Measurements from ENCODE around the gene ALDH1L2.
"Not testable (repeated sequence)": the region's sequence is repeated elsewhere in the genome, so short reads cannot be mapped to it uniquely, and the experiment has no call there.

ALDH1L2 gene

GRCh38 chr12:104990950-104991349, 93.3 kb downstream of the ALDH1L2 start:
- Histone ChIP-seq H3K4me3 (ENCODE audit: low read depth in 1 of 2, low read length in 2 of 2) (no peak overlapping the region), H3K4me1 (ENCODE audit: control insufficient read depth in 1 of 2, insufficient read depth in 2 of 2, low read length in 2 of 2) (peaks cover 12 to 17% of the 10 kb centered on the region in 2 donors), H3K27me3 (ENCODE audit: control insufficient read depth in 1 of 2, insufficient read depth in 2 of 2, low read length in 2 of 2) (no peaks in the 10 kb centered on the region), H3K9ac (ENCODE audit: low read depth in 1 of 2, low read length in 2 of 2) (no peak overlapping the region), H3K9me3 (ENCODE audit: control insufficient read depth in 1 of 2, low read length in 2 of 2) (no peaks in the 10 kb centered on the region), H3K36me3 (ENCODE audit: control insufficient read depth in 1 of 2, insufficient read depth in 2 of 2, low read length in 2 of 2) (peaks cover 21 to 42% of the 10 kb centered on the region in 2 donors), H3K27ac (ENCODE audit: low read depth, low read length) (no peak overlapping the region)

GRCh38 chr12:104986022-104986941, 98.0 kb downstream of the ALDH1L2 start, which contains the start of gene NOPCHAP1:
NOPCHAP1 (plus strand) TSS chr12:104986316; CDS start chr12:104986353, 37 bp downstream.
- Histone ChIP-seq H3K9ac (ENCODE audit: low read depth in 1 of 2, low read length in 2 of 2) (peak within 1 kb of the TSS; percentile 58 to 62), H3K36me3 (ENCODE audit: control insufficient read depth in 1 of 2, insufficient read depth in 2 of 2, low read length in 2 of 2) (peaks cover 3 to 12% of the 10 kb centered on the region in 2 donors), H3K27ac (ENCODE audit: low read depth, low read length) (peak within 1 kb of the TSS; percentile 42), H3K27me3 (ENCODE audit: control insufficient read depth in 1 of 2, insufficient read depth in 2 of 2, low read length in 2 of 2) (no peaks in the 10 kb centered on the region), H3K9me3 (ENCODE audit: control insufficient read depth in 1 of 2, low read length in 2 of 2) (no peaks in the 10 kb centered on the region), H3K4me1 (ENCODE audit: control insufficient read depth in 1 of 2, insufficient read depth in 2 of 2, low read length in 2 of 2) (peaks cover 12 to 13% of the 10 kb centered on the region in 2 donors), H3K4me3 (ENCODE audit: low read depth in 1 of 2, low read length in 2 of 2) (peak within 1 kb of the TSS; percentile 82 to 87)

- Histone ChIP-seq H3K9me3 (ENCODE audit: control insufficient read depth in 1 of 2, low read length in 2 of 2) (no peaks in the 10 kb centered on the region), H3K4me1 (ENCODE audit: control insufficient read depth in 1 of 2, insufficient read depth in 2 of 2, low read length in 2 of 2) (peaks cover 12 to 13% of the 10 kb centered on the region in 2 donors), H3K36me3 (ENCODE audit: control insufficient read depth in 1 of 2, insufficient read depth in 2 of 2, low read length in 2 of 2) (peaks cover 0 to 2% of the 10 kb centered on the region in 2 donors), H3K27ac (ENCODE audit: low read depth, low read length) (no peak overlapping the region), H3K4me3 (ENCODE audit: low read depth in 1 of 2, low read length in 2 of 2) (peak overlapping the region; percentile 82 to 87), H3K27me3 (ENCODE audit: control insufficient read depth in 1 of 2, insufficient read depth in 2 of 2, low read length in 2 of 2) (no peaks in the 10 kb centered on the region), H3K9ac (ENCODE audit: low read depth in 1 of 2, low read length in 2 of 2) (no peak overlapping the region)
Measured at GRCh38 chr12:104985206-104985605, 99.1 kb downstream of the ALDH1L2 start.

GRCh38 chr12:104977688-104978087, 106.6 kb downstream of the ALDH1L2 start:
- not testable (repeated sequence) for H3K27ac ChIP-seq (ENCODE audit: low read depth, low read length); H3K36me3 ChIP-seq (ENCODE audit: control insufficient read depth in 1 of 2, insufficient read depth in 2 of 2, low read length in 2 of 2); H3K9ac ChIP-seq (ENCODE audit: low read depth in 1 of 2, low read length in 2 of 2); H3K4me3 ChIP-seq (ENCODE audit: low read depth in 1 of 2, low read length in 2 of 2); H3K9me3 ChIP-seq (ENCODE audit: control insufficient read depth in 1 of 2, low read length in 2 of 2); H3K27me3 ChIP-seq (ENCODE audit: control insufficient read depth in 1 of 2, insufficient read depth in 2 of 2, low read length in 2 of 2); H3K4me1 ChIP-seq (ENCODE audit: control insufficient read depth in 1 of 2, insufficient read depth in 2 of 2, low read length in 2 of 2)

GRCh38 chr12:104976703-104977102, 107.6 kb downstream of the ALDH1L2 start:
- Histone ChIP-seq H3K27ac (ENCODE audit: low read depth, low read length) (no peak overlapping the region), H3K27me3 (ENCODE audit: control insufficient read depth in 1 of 2, insufficient read depth in 2 of 2, low read length in 2 of 2) (no peaks in the 10 kb centered on the region), H3K9me3 (ENCODE audit: control insufficient read depth in 1 of 2, low read length in 2 of 2) (no peaks in the 10 kb centered on the region), H3K4me1 (ENCODE audit: control insufficient read depth in 1 of 2, insufficient read depth in 2 of 2, low read length in 2 of 2) (no peaks in the 10 kb centered on the region), H3K36me3 (ENCODE audit: control insufficient read depth in 1 of 2, insufficient read depth in 2 of 2, low read length in 2 of 2) (no peaks in the 10 kb centered on the region), H3K4me3 (ENCODE audit: low read depth in 1 of 2, low read length in 2 of 2) (no peak overlapping the region), H3K9ac (ENCODE audit: low read depth in 1 of 2, low read length in 2 of 2) (no peak overlapping the region)

- no peaks in the 10 kb centered on the region for H3K4me1 ChIP-seq (ENCODE audit: control insufficient read depth in 1 of 2, insufficient read depth in 2 of 2, low read length in 2 of 2)
- H3K27me3 ChIP-seq (ENCODE audit: control insufficient read depth in 1 of 2, insufficient read depth in 2 of 2, low read length in 2 of 2) = no peaks in the 10 kb centered on the region
- no peak overlapping the region for H3K27ac ChIP-seq (ENCODE audit: low read depth, low read length)
- H3K36me3 ChIP-seq (ENCODE audit: control insufficient read depth in 1 of 2, insufficient read depth in 2 of 2, low read length in 2 of 2) = no peaks in the 10 kb centered on the region
- H3K9me3 ChIP-seq (ENCODE audit: control insufficient read depth in 1 of 2, low read length in 2 of 2) = no peaks in the 10 kb centered on the region
- H3K9ac ChIP-seq (ENCODE audit: low read depth in 1 of 2, low read length in 2 of 2) = no peak overlapping the region
- no peak overlapping the region for H3K4me3 ChIP-seq (ENCODE audit: low read depth in 1 of 2, low read length in 2 of 2)
Measured at GRCh38 chr12:104975587-104976343, 108.5 kb downstream of the ALDH1L2 start.

- no peaks in the 10 kb centered on the region for H3K36me3 ChIP-seq (ENCODE audit: control insufficient read depth in 1 of 2, insufficient read depth in 2 of 2, low read length in 2 of 2)
- H3K27me3 ChIP-seq (ENCODE audit: control insufficient read depth in 1 of 2, insufficient read depth in 2 of 2, low read length in 2 of 2) = no peaks in the 10 kb centered on the region
- no peak overlapping the region for H3K4me3 ChIP-seq (ENCODE audit: low read depth in 1 of 2, low read length in 2 of 2)
- no peaks in the 10 kb centered on the region for H3K9me3 ChIP-seq (ENCODE audit: control insufficient read depth in 1 of 2, low read length in 2 of 2)
- no peak overlapping the region for H3K9ac ChIP-seq (ENCODE audit: low read depth in 1 of 2, low read length in 2 of 2)
- H3K27ac ChIP-seq (ENCODE audit: low read depth, low read length) = no peak overlapping the region
- H3K4me1 ChIP-seq (ENCODE audit: control insufficient read depth in 1 of 2, insufficient read depth in 2 of 2, low read length in 2 of 2) = no peaks in the 10 kb centered on the region
Measured at GRCh38 chr12:104974626-104975290, 109.5 kb downstream of the ALDH1L2 start.

- H3K36me3 ChIP-seq (ENCODE audit: control insufficient read depth in 1 of 2, insufficient read depth in 2 of 2, low read length in 2 of 2) = no peaks in the 10 kb centered on the region
- H3K27me3 ChIP-seq (ENCODE audit: control insufficient read depth in 1 of 2, insufficient read depth in 2 of 2, low read length in 2 of 2) = no peaks in the 10 kb centered on the region
Measured at GRCh38 chr12:104973250-104973649, 111.0 kb downstream of the ALDH1L2 start.

GRCh38 chr12:104971306-104971705, 113.0 kb downstream of the ALDH1L2 start:
- Histone ChIP-seq H3K9ac (ENCODE audit: low read depth in 1 of 2, low read length in 2 of 2) (no peak overlapping the region), H3K4me1 (ENCODE audit: control insufficient read depth in 1 of 2, insufficient read depth in 2 of 2, low read length in 2 of 2) (no peaks in the 10 kb centered on the region), H3K4me3 (ENCODE audit: low read depth in 1 of 2, low read length in 2 of 2) (no peak overlapping the region), H3K9me3 (ENCODE audit: control insufficient read depth in 1 of 2, low read length in 2 of 2) (no peaks in the 10 kb centered on the region), H3K27ac (ENCODE audit: low read depth, low read length) (no peak overlapping the region), H3K27me3 (ENCODE audit: control insufficient read depth in 1 of 2, insufficient read depth in 2 of 2, low read length in 2 of 2) (no peaks in the 10 kb centered on the region), H3K36me3 (ENCODE audit: control insufficient read depth in 1 of 2, insufficient read depth in 2 of 2, low read length in 2 of 2) (no peaks in the 10 kb centered on the region)

More at GRCh38 chr12:104973250-104973649, 111.0 kb downstream of the ALDH1L2 start:
- no peak overlapping the region for H3K4me3 ChIP-seq (ENCODE audit: low read depth in 1 of 2, low read length in 2 of 2)
- no peak overlapping the region for H3K9ac ChIP-seq (ENCODE audit: low read depth in 1 of 2, low read length in 2 of 2)
- no peak overlapping the region for H3K27ac ChIP-seq (ENCODE audit: low read depth, low read length)
- H3K4me1 ChIP-seq (ENCODE audit: control insufficient read depth in 1 of 2, insufficient read depth in 2 of 2, low read length in 2 of 2) = no peaks in the 10 kb centered on the region
- H3K9me3 ChIP-seq (ENCODE audit: control insufficient read depth in 1 of 2, low read length in 2 of 2) = no peaks in the 10 kb centered on the region

Measured in duodenal mucosa (tissue), 2 donors.